Stomach (tissue), 4 donors: ENCODE results near the gene FAF2.

ENCODE experiments used
- POLR2A ChIP-seq, 4 donors: fragments of 450-650 bp; IDR thresholded peaks; one replicate each; pipeline ENCODE4 v1.6.1; 2016; ENCODE audit warnings: antibody characterized with exemption in 4 of 4, control low read depth in 2 of 4, mild to moderate bottlenecking in 1 of 4, moderate library complexity in 1 of 4
- POLR2AphosphoS5 ChIP-seq, 3 donors: sonication (generic); formaldehyde crosslinking; IDR thresholded peaks; one replicate each; pipeline ENCODE4 v1.6.1; 2016; ENCODE audit warnings: antibody characterized with exemption in 3 of 3
- TF ChIP-seq, protein P1 (sequence below), 7 experiments: fragments of 450-650 bp in 4 of 7; fragments of 200-600 bp in 3 of 7; sonication (generic) in 3 of 7; IDR thresholded peaks; one replicate each; pipeline ENCODE4 v1.5.1; 2016 to 2019; ENCODE audit warnings: antibody characterized with exemption in 7 of 7, control low read depth in 2 of 7, mild to moderate bottlenecking in 1 of 7

DNA sequence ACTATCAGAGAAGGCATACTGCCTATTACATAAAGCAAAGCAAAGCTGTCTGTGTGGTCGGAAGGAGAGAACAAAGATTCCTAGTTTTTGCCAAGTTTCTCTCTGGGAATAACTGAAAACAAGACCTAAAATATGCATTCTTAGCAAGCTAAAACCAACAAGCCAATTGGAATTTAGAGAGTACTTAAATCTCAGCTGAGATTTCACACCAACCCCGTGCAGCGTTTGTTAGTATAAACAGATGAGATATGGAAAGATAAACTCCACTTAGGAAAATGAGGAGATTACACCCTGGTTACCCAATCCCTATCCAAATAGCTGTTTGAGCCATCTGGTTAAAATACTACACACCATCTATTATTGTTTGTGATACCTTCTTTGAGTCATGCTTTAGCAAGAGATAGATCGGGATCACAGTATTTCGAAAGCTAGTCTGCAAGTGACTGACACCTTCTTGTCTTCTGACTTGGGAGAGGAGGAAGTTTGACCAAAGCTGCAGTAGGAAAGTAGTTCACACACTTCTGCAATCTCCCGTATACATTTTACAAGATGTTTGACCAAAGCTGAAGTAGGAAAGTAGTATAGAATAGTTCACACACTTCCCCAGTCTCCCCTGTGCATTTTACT is 18.2 kb downstream of the FAF2 start:
- peak in 2 of 3 donors; percentile 32 to 37 for TF ChIP-seq POLR2AphosphoS5 (IDR thresholded peaks at IDR 0.05)
- TF ChIP-seq, protein P1, sequence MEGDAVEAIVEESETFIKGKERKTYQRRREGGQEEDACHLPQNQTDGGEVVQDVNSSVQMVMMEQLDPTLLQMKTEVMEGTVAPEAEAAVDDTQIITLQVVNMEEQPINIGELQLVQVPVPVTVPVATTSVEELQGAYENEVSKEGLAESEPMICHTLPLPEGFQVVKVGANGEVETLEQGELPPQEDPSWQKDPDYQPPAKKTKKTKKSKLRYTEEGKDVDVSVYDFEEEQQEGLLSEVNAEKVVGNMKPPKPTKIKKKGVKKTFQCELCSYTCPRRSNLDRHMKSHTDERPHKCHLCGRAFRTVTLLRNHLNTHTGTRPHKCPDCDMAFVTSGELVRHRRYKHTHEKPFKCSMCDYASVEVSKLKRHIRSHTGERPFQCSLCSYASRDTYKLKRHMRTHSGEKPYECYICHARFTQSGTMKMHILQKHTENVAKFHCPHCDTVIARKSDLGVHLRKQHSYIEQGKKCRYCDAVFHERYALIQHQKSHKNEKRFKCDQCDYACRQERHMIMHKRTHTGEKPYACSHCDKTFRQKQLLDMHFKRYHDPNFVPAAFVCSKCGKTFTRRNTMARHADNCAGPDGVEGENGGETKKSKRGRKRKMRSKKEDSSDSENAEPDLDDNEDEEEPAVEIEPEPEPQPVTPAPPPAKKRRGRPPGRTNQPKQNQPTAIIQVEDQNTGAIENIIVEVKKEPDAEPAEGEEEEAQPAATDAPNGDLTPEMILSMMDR (IDR thresholded peaks at IDR 0.05): no peak
- TF ChIP-seq POLR2A (IDR thresholded peaks at IDR 0.05): no peak
